NCI-H524 treated with DMSO at 0.1 percent for 48 hours (cell line): Measurements from ENCODE around the gene PTPRS.
"Not testable (repeated sequence)": the region's sequence is repeated elsewhere in the genome, so short reads cannot be mapped to it uniquely, and the experiment has no call there.

ENCODE experiments used
- DNase-seq: peaks from one replicate; lab custom pipeline; 2025; lab: John Stamatoyannopoulos, UW

PTPRS gene

GRCh38 chr19:5333581-5334365 is 6.8 kb downstream of the PTPRS start:
- DNase-seq = no peak

GRCh38 chr19:5332501-5332900 is 8.1 kb downstream of the PTPRS start:
- no peak for DNase-seq

GRCh38 chr19:5331790-5332189 is 8.8 kb downstream of the PTPRS start:
- DNase-seq = no peak

DNA sequence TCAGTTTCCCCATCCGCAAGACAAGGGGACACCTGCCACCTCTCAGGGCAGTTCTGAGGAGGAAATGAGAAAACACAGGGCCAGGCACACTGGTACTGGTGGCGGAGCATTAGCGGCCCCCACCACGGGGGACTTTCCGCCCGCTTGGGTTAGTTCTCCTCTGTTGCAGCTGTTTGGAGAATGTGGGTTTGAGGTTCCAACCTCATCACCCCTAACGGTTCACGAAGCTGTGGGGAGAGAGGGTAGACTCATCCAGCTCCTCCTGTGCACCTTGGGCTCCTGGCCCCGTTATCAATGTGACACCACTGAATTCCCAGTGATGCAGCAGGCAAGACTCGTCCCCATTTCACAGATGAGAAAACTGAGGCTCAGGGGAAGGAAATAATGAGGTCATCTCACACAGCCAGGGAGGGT is 10.3 kb downstream of the PTPRS start:
- DNase-seq = no peak

GRCh38 chr19:5329141-5329540 is 11.5 kb downstream of the PTPRS start:
- no peak for DNase-seq

- DNase-seq = not testable (repeated sequence)
These were observed 12.2 kb downstream of the PTPRS start for GRCh38 chr19:5328407-5328806.

- DNase-seq = no peak
These were observed 13.5 kb downstream of the PTPRS start for GRCh38 chr19:5326986-5327623.

- no peak for DNase-seq
These were observed 14.1 kb downstream of the PTPRS start for GRCh38 chr19:5326545-5326944.

GRCh38 chr19:5324947-5325346 is 15.7 kb downstream of the PTPRS start:
- DNase-seq = no peak

- DNase-seq = no peak
These were observed 17.2 kb downstream of the PTPRS start for GRCh38 chr19:5323475-5323811.

- DNase-seq = no peak
These were observed 18.5 kb downstream of the PTPRS start for GRCh38 chr19:5321851-5322681.

- no peak for DNase-seq
These were observed 19.5 kb downstream of the PTPRS start for GRCh38 chr19:5321066-5321642.

DNA sequence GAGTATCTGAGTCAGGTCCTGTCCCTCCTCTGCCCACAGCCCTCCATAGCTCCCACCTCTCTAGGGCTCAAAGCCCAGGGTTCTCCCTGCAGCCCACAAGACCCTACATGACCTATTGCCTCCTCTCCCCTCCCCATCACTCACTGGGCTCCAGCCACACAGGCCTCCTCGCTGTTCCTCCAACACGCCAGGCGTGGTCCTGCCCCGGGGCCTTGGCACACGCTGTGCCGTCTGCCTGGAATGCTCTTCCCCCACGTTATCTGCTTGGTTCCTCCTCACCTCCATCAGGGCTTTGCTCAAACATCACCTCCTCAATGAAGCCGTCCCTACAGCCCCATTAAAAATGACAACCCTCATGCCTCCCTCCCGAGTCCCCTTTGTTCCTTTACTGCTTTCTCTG is 21.1 kb downstream of the PTPRS start:
- DNase-seq = no peak

DNA sequence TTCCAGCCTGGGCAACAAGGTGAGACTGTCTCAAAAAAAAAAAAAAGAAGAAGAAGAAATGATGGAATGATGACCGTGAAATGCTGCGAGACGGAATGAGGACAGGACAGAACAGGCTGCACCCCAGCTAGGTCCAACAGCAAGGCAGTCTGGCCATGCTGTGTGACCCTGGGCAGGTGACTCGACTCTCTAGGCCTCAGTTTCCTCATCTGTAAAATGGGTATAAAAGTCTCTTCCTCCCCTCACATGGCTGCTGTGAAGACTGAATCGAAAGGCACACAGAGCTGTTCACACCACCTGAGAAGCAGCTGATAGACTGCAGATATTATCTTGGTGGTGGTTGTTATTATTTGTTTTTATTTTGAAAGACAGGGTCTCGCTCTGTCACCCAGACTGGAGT is 22.3 kb downstream of the PTPRS start:
- DNase-seq = no peak

- DNase-seq = no peak
These were observed 23.3 kb downstream of the PTPRS start for GRCh38 chr19:5317321-5317720.

DNA sequence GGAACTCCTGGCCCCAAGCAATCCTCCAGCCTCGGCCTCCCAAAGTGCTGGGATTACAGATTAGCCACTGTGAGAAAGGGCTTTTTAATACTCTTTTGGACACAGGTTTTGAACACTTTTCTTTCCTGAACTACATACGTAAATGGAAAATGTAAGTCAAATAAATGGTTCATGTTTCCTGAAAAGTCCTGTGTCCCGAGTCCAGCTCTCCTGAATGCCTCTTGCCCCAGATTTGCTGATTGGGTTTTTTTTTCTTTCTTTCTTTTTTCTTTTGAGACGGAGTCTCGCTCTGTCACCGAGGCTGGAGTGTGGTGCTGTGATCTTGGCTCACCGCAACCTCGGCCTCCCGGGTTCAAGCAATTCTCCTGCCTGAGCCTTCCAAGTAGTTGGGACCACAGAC is 24.5 kb downstream of the PTPRS start:
- DNase-seq = no peak

- DNase-seq = no peak
These were observed 25.7 kb downstream of the PTPRS start for GRCh38 chr19:5314907-5315298.

DNA sequence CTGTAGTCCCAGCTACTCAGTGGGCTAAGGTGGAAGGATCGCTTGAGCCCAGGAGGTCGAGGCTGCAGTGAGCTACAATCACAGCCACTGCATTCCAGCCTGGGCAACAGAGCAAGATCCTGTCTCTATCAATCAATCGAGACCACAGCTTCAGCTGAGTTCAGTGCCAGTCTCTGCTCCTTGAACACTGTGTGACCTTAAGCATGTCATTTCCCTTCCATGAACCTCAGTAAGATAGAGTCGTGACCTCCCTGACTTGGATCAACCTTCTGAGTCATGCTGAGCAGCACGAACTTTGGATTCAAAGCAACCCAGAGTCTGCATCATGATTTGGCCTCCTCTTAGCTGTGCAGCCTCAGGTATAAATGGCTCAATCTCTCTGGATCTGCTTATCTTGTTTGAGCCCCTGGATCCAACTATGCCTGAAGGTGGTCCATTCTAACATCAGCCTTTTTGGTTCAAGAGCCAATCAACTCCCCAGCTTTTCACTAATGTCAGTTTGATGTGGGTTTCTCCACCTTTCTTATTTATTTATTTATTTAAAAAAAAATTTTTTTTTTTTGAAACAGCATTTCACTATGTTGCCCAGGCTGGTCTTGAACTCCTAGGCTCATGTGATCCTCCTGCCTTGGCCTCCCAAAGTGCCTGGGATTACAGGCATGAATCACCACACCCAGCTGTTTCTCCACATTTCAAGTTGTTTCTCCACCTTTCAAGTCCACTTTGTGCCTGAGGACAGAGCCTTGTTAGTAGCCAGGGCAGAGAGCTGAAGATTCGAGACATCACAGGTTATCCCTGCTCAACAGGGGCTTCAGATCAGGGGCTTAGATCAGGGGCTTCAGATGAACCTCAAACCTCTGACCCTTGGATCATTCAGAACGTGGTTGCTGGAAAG is 26.4 kb downstream of the PTPRS start:
- no peak for DNase-seq

GRCh38 chr19:5313307-5313706 is 27.3 kb downstream of the PTPRS start:
- no peak for DNase-seq

DNA sequence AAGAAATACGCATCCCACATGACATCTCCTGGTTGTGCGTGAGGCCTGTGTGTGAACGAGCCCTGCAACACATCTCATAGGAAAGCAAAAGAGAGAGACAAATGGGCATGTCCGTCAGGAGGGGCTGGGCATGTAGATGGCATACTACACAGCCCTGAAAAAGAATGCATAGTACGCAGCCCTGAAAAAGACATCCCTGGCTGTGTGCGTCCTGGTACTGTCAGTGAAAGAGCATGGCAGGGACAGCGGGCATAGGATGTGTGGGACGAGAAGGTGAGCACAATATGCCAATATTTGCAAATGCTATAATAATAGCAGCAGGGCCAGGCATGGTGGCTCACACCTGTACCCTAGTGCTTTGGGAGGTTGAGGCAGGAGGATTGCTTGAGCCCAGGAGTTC is 28.6 kb downstream of the PTPRS start:
- DNase-seq = no peak

DNA sequence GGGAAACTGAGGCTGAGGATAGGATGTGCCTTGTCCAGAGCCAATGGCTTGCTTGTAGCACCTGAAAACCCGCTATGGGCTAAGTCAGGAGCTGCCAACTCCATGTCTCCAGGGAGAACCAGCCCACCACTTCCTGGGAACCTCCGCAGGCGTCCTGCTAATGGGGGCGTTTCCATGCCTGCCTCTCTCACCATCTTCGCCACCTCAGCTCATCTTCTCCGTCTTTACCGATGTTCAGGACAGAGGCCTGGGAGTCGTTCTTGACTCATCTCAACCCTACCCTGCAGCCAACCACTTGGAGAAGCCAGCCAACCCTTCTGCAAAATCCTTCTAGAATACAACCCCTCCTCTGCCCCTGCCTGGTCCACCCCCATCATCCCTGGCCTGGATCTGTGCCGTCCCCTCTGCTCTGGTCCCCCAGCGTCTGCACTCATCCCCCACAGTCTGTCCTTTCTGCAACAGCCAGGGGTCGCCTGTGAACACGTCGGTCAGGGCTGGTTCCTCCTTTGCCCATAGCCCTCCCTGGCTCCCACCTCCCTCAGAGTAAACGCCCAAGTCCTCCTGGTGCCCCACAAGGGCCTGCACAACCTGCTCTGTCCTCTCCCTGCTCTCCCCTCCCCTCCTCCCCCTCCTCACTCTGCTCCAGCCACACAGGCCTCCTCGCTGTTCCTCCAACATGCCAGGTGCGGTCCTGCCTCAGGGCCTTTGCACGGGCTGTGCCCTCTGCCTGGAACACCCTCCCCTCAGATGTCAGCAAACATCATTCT is 31.0 kb downstream of the PTPRS start:
- no peak for DNase-seq
